Measurements from ENCODE around the gene OPCML. TPM values are rescaled to one million over a fixed set of nuclear protein-coding genes. Genes with fewer than 3 reads are reported as not detected.

The OPCML gene
- polyA plus RNA-seq, 1 donor from 2014 or later, result 11.6 TPM

DNA sequence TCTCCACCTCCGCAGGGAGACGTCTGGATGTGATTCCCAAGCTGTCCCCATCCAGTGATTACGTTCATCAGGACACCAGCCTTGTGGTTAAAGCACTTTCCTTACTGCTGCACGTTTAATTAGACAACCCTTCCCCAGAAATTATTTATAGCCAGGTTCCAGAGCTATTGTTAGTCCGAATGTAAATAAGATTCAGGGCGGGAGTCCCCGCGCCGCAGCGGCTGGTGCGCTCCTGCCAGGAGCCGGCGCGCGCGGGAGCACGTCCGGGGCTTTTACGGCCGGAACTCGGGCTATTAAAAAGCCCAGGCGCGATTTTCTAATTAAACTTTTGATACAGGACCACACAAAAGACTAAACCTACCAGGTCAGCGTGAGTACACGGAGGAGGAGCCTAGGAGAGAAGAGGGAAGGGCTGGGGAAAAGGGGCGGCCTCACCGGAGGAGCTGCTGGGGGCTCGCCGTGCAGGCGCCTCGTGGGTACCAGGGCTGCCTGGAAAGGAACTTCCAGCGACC is 538.3 kb downstream of the OPCML start:
- Histone ChIP-seq H3K9me3 (ENCODE audit: low read length) (no peaks in the 10 kb centered on the region), H3K4me2 (ENCODE audit: low read length) (no peak overlapping the region), H3F3A (ENCODE audit: insufficient read depth, low read length, poor library complexity, severe bottlenecking) (no peaks in the 10 kb centered on the region), H3K9me2 (ENCODE audit: insufficient read depth, low read length) (no peaks in the 10 kb centered on the region), H3K27ac (ENCODE audit: low read length) (peak overlapping the region; percentile 72), H3K27me3 (ENCODE audit: insufficient read depth, low read depth, low read length) (no peaks in the 10 kb centered on the region), H2AFZ (ENCODE audit: low read depth, low read length) (peak overlapping the region; percentile 49), H4K20me1 (ENCODE audit: insufficient read depth) (no peaks in the 10 kb centered on the region), H3K79me2 (replicated peaks; ENCODE audit: insufficient read depth, low read length) (no peaks in the 10 kb centered on the region), H3K36me3 (ENCODE audit: insufficient read depth, low read length) (no peaks in the 10 kb centered on the region), H3K9ac (ENCODE audit: low read length) (peak overlapping the region; percentile 60), H3K4me3 (ENCODE audit: low read length) (peak overlapping the region; percentile 44)
- TF ChIP-seq EP300 (conservative IDR thresholded peaks at IDR 0.05; ENCODE audit: poor library complexity, severe bottlenecking), result no peak
- TF ChIP-seq EZH2 (IDR thresholded peaks at IDR 0.05; ENCODE audit: borderline replicate concordance, insufficient read depth, low read length, poor library complexity, severe bottlenecking), result no peak
- TF ChIP-seq TAF1 (IDR thresholded peaks at IDR 0.05; ENCODE audit: low read depth), result no peak
- TF ChIP-seq POLR2AphosphoS5 (IDR thresholded peaks at IDR 0.05), result no peak
- no peak for TF ChIP-seq SMC3 (conservative IDR thresholded peaks at IDR 0.05; ENCODE audit: poor library complexity)
- TF ChIP-seq, protein P1, sequence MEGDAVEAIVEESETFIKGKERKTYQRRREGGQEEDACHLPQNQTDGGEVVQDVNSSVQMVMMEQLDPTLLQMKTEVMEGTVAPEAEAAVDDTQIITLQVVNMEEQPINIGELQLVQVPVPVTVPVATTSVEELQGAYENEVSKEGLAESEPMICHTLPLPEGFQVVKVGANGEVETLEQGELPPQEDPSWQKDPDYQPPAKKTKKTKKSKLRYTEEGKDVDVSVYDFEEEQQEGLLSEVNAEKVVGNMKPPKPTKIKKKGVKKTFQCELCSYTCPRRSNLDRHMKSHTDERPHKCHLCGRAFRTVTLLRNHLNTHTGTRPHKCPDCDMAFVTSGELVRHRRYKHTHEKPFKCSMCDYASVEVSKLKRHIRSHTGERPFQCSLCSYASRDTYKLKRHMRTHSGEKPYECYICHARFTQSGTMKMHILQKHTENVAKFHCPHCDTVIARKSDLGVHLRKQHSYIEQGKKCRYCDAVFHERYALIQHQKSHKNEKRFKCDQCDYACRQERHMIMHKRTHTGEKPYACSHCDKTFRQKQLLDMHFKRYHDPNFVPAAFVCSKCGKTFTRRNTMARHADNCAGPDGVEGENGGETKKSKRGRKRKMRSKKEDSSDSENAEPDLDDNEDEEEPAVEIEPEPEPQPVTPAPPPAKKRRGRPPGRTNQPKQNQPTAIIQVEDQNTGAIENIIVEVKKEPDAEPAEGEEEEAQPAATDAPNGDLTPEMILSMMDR (IDR thresholded peaks at IDR 0.05; ENCODE audit: poor library complexity, severe bottlenecking), result no peak
- TF ChIP-seq MXI1 (conservative IDR thresholded peaks at IDR 0.05; ENCODE audit: poor library complexity, severe bottlenecking), result no peak
- TF ChIP-seq RAD21 (conservative IDR thresholded peaks at IDR 0.05), result no peak
- TF ChIP-seq, protein P2, sequence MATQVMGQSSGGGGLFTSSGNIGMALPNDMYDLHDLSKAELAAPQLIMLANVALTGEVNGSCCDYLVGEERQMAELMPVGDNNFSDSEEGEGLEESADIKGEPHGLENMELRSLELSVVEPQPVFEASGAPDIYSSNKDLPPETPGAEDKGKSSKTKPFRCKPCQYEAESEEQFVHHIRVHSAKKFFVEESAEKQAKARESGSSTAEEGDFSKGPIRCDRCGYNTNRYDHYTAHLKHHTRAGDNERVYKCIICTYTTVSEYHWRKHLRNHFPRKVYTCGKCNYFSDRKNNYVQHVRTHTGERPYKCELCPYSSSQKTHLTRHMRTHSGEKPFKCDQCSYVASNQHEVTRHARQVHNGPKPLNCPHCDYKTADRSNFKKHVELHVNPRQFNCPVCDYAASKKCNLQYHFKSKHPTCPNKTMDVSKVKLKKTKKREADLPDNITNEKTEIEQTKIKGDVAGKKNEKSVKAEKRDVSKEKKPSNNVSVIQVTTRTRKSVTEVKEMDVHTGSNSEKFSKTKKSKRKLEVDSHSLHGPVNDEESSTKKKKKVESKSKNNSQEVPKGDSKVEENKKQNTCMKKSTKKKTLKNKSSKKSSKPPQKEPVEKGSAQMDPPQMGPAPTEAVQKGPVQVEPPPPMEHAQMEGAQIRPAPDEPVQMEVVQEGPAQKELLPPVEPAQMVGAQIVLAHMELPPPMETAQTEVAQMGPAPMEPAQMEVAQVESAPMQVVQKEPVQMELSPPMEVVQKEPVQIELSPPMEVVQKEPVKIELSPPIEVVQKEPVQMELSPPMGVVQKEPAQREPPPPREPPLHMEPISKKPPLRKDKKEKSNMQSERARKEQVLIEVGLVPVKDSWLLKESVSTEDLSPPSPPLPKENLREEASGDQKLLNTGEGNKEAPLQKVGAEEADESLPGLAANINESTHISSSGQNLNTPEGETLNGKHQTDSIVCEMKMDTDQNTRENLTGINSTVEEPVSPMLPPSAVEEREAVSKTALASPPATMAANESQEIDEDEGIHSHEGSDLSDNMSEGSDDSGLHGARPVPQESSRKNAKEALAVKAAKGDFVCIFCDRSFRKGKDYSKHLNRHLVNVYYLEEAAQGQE (IDR thresholded peaks at IDR 0.05; ENCODE audit: borderline replicate concordance), result no peak

DNA sequence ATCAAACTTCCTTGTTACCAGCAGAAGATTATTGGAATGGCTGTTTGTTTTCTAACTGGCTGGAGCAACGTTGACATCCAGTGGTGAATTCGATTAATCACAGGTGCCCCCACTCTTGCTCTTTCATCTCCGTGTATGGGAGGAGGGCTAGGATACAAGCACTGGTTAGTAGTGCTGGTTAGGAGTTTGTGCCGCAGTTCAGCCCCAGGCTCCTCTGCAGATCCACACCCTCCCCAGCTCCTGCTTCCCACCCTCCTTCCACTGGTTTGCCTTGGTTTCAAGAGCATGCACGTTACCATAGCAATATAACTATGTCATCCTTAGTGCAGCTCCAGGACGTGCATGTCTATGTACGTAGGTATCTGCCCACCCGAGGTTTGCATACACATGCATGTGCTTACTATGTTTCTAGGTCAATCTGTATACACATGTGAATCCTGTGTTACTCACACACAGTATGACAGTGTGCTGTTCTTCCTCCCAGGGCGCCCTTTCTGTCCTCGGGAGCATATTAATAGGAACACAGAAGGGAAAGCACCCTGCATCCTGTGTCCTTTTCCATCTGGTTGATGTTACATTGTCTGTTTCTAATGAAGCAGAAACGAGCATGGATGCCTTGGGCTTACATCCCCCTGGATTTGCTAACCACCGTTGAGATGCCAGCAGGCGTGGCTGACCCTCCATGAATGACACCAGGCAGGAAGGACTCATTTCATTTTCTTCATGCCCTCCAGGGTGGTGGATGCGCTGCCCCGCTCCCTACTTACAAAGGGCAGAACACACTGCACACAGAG is 539.3 kb downstream of the OPCML start:
- H3F3A ChIP-seq (ENCODE audit: insufficient read depth, low read length, poor library complexity, severe bottlenecking), result no peaks in the 10 kb centered on the region
- H3K4me2 ChIP-seq (ENCODE audit: low read length), result no peak overlapping the region
- H3K27ac ChIP-seq (ENCODE audit: low read length), result peak overlapping the region; percentile 72
- no peaks in the 10 kb centered on the region for H4K20me1 ChIP-seq (ENCODE audit: insufficient read depth)
- peak overlapping the region; percentile 22 for H3K4me3 ChIP-seq (ENCODE audit: low read length)
- no peaks in the 10 kb centered on the region for H3K27me3 ChIP-seq (ENCODE audit: insufficient read depth, low read depth, low read length)
- no peaks in the 10 kb centered on the region for H3K9me3 ChIP-seq (ENCODE audit: low read length)
- H3K36me3 ChIP-seq (ENCODE audit: insufficient read depth, low read length), result no peaks in the 10 kb centered on the region
- peak overlapping the region; percentile 60 for H3K9ac ChIP-seq (ENCODE audit: low read length)
- H3K79me2 ChIP-seq (replicated peaks; ENCODE audit: insufficient read depth, low read length), result no peaks in the 10 kb centered on the region
- TF ChIP-seq EZH2 (IDR thresholded peaks at IDR 0.05; ENCODE audit: borderline replicate concordance, insufficient read depth, low read length, poor library complexity, severe bottlenecking), result no peak
- TF ChIP-seq TAF1 (IDR thresholded peaks at IDR 0.05; ENCODE audit: low read depth), result peak; percentile 41
- peak; percentile 67 for TF ChIP-seq POLR2AphosphoS5 (IDR thresholded peaks at IDR 0.05)
- TF ChIP-seq, protein P2 (IDR thresholded peaks at IDR 0.05; ENCODE audit: borderline replicate concordance), result peak; percentile 78
- TF ChIP-seq RAD21 (conservative IDR thresholded peaks at IDR 0.05), result peak; percentile 84
- TF ChIP-seq SMC3 (conservative IDR thresholded peaks at IDR 0.05; ENCODE audit: poor library complexity), result peak; percentile 79
- TF ChIP-seq, protein P1 (IDR thresholded peaks at IDR 0.05; ENCODE audit: poor library complexity, severe bottlenecking), result peak; percentile 75
- TF ChIP-seq EP300 (conservative IDR thresholded peaks at IDR 0.05; ENCODE audit: poor library complexity, severe bottlenecking), result peak; percentile 71
- peak; percentile 39 for TF ChIP-seq MXI1 (conservative IDR thresholded peaks at IDR 0.05; ENCODE audit: poor library complexity, severe bottlenecking)
- H3K9me2 ChIP-seq (ENCODE audit: insufficient read depth, low read length), result no peaks in the 10 kb centered on the region
- H2AFZ ChIP-seq (ENCODE audit: low read depth, low read length), result peak overlapping the region; percentile 49
